GM12878 (cell line): Measurements from ENCODE around the gene CDH1. TPM values are rescaled to one million over a fixed set of nuclear protein-coding genes. Genes with fewer than 3 reads are reported as not detected.

Experiments used
- ATF3 ChIP-seq: IDR thresholded peaks from 2 replicates; pipeline ENCODE4 v1.6.1; 2011; ENCODE audit warnings: low read depth, mild to moderate bottlenecking, low read length, moderate library complexity, borderline replicate concordance; ENCODE audit errors: extremely low read depth
- ATF7 ChIP-seq: fragments of 450-650 bp; IDR thresholded peaks from 2 replicates; pipeline ENCODE4 v1.6.1; 2016; ENCODE audit warnings: low read depth, mild to moderate bottlenecking
- BACH1 ChIP-seq: fragments of 450-650 bp; IDR thresholded peaks from 2 replicates; pipeline ENCODE4 v1.6.1; 2017; ENCODE audit warnings: mild to moderate bottlenecking, borderline replicate concordance
- CHD4 ChIP-seq: fragments of 200-600 bp; sonication (generic); IDR thresholded peaks from 2 replicates; pipeline ENCODE4 v1.6.1; 2016; ENCODE audit warnings: mild to moderate bottlenecking
- EGR1 ChIP-seq, 2 experiments: IDR thresholded peaks; 1 replicate in 1 of 2; 2 replicates in 1 of 2; pipeline ENCODE4 v1.6.1; 2011 to 2012; ENCODE audit warnings: low read depth in 2 of 2, low read length in 2 of 2, borderline replicate concordance in 1 of 2, mild to moderate bottlenecking in 1 of 2, moderate library complexity in 1 of 2
- ESRRA ChIP-seq: IDR thresholded peaks from 2 replicates; pipeline ENCODE4 v1.6.1; 2012; ENCODE audit warnings: mild to moderate bottlenecking, low read length, improper control_type of control experiment
- HDAC6 ChIP-seq: fragments of 200-600 bp; sonication (generic); IDR thresholded peaks from one replicate; pipeline ENCODE4 v1.8.0; 2017; ENCODE audit warnings: antibody characterized with exemption; ENCODE audit not compliant: unreplicated experiment
- HDGF ChIP-seq: fragments of 450-650 bp; IDR thresholded peaks from 2 replicates; pipeline ENCODE4 v1.6.1; 2016; ENCODE audit warnings: antibody characterized with exemption
- JUND ChIP-seq: IDR thresholded peaks from 2 replicates; pipeline ENCODE4 v1.6.1; 2012; ENCODE audit warnings: low read depth, mild to moderate bottlenecking, low read length, improper control_type of control experiment, moderate library complexity
- NFIC ChIP-seq: IDR thresholded peaks from 2 replicates; pipeline ENCODE4 v1.6.1; 2012; ENCODE audit warnings: low read depth, mild to moderate bottlenecking, inconsistent platforms, low read length, moderate library complexity
- NFYA ChIP-seq: IDR thresholded peaks from 2 replicates; pipeline ENCODE4 v1.6.1; 2011; ENCODE audit warnings: low read depth, mild to moderate bottlenecking, low read length, improper control_type of control experiment, borderline replicate concordance
- NRF1 ChIP-seq: conservative IDR thresholded peaks from 2 replicates; pipeline ENCODE4 v1.6.1; 2011; ENCODE audit warnings: mild to moderate bottlenecking, low read depth, low read length, improper control_type of control experiment
- POLR2A ChIP-seq: IDR thresholded peaks from 2 replicates; pipeline ENCODE4 v1.6.1; 2011; ENCODE audit warnings: low read depth, mild to moderate bottlenecking, low read length
- RAD51 ChIP-seq: fragments of 450-650 bp; IDR thresholded peaks from 2 replicates; pipeline ENCODE4 v1.6.1; 2016; ENCODE audit warnings: moderate library complexity, mild to moderate bottlenecking, inconsistent platforms
- SP1 ChIP-seq: IDR thresholded peaks from one replicate; pipeline ENCODE4 v1.6.1; 2011; ENCODE audit warnings: low read depth, low read length
- TCF12 ChIP-seq: IDR thresholded peaks from 2 replicates; pipeline ENCODE4 v1.6.1; 2011; ENCODE audit warnings: low read depth, mild to moderate bottlenecking, low read length
- USF2 ChIP-seq: IDR thresholded peaks from 2 replicates; pipeline ENCODE4 v1.6.1; 2011; ENCODE audit warnings: low read depth, low read length, improper control_type of control experiment, borderline replicate concordance
- YBX1 ChIP-seq: fragments of 450-650 bp; IDR thresholded peaks from 2 replicates; pipeline ENCODE4 v1.6.1; 2016; ENCODE audit warnings: antibody characterized with exemption
- ZBTB11 ChIP-seq: fragments of 450-650 bp; formaldehyde crosslinking; IDR thresholded peaks from 2 replicates; pipeline ENCODE4 v1.5.0; 2022; ENCODE audit warnings: mild to moderate bottlenecking, missing genetic modification characterization
- ZNF274 ChIP-seq: IDR thresholded peaks from one replicate; pipeline ENCODE4 v1.8.0; 2011; ENCODE audit not compliant: insufficient read length, insufficient read depth
- ZNF687 ChIP-seq: fragments of 450-650 bp; IDR thresholded peaks from 2 replicates; pipeline ENCODE4 v1.6.1; 2017; ENCODE audit warnings: mild to moderate bottlenecking, moderate library complexity
- polyA plus RNA-seq, 11 experiments: library from polyadenylated mRNA; depleted of rRNA in 4 of 11; unstranded in 6 of 11; stranded (reverse) in 5 of 11; fragments of >200 nt; fragmentation: Nextera tagmentation in 4 of 11; fragmentation: Illumina TruSeq in 1 of 11; extraction: Ambion mirVana in 4 of 11; extraction: Trizol in 1 of 11; gene quantifications; 1 replicate in 1 of 11; 2 replicates in 10 of 11; pipeline versions ENCODE4 v1.2.1 to v1.2.3, GENCODE V29; 2011 to 2016; ENCODE audit warnings: inconsistent platforms in 2 of 11, missing spikeins in 2 of 11, low read depth in 1 of 11
- total RNA-seq, 4 experiments: library from RNA; depleted of rRNA in 3 of 4; stranded (reverse); fragments of >200 nt in 3 of 4; fragmentation: Illumina TruSeq in 1 of 4; extraction: Trizol in 1 of 4; gene quantifications; 2 replicates each; pipeline versions ENCODE4 v1.2.1 to v1.2.3, GENCODE V29; 2013 to 2021

The CDH1 gene
- total and polyA plus RNA-seq, 10 of the 15 experiments (the other 5 are each of a cell fraction or from before 2014, with no cell fraction given): 2.2 to 30.6 (median 17.7) TPM

GRCh38 chr16:68844211-68844564, 107.1 kb downstream of the CDH1 start (continued):
- TF ChIP-seq ZBTB11 (CRISPR knock-in tag): no peak
- 0 out of 2 replicates have a peak, but pooled peaks have one; percentile 16 for TF ChIP-seq ZNF687
- no peak for TF ChIP-seq YBX1
- no peak for TF ChIP-seq NRF1
- peak; percentile 95 for TF ChIP-seq RAD51
- no peak for TF ChIP-seq HDGF
- TF ChIP-seq EGR1 (IDR thresholded peaks at IDR 0.05; ENCODE audit: borderline replicate concordance in 1 of 2, low read depth in 2 of 2, low read length in 2 of 2): no peak
- TF ChIP-seq TCF12: no peak
- no peak for TF ChIP-seq POLR2A
- no peak for TF ChIP-seq HDAC6
- no peak for TF ChIP-seq SP1
- no peak for TF ChIP-seq NFYA
- TF ChIP-seq JUND: no peak
- no peak for TF ChIP-seq CHD4
- no peak for TF ChIP-seq NFIC
- TF ChIP-seq ATF7: peak; percentile 24; the same call in 1 of the 2 replicates
- TF ChIP-seq USF2: peak; percentile 59
- no peak for TF ChIP-seq ZNF274
- TF ChIP-seq BACH1: no peak
- 0 out of 2 replicates have a peak, but pooled peaks have one; percentile 42 for TF ChIP-seq ATF3
- TF ChIP-seq ESRRA: no peak
